Stimulated activated CD4-positive, alpha-beta T cell treated with anti-CD3 and anti-CD28 coated beads, Interleukin-12 subunit alpha, Interleukin-12 subunit beta, amount 100 ng/mL, for 4 hours (primary cell): ENCODE results near the gene CCDC71L.

Experiments used
- DNase-seq: peaks from one replicate; pipeline ENCODE4 v3.0.0-alpha.2; 2020

The CCDC71L gene

GRCh38 chr7:106623315-106623660 lies 37.7 kb downstream of the CCDC71L start:
- no peak for DNase-seq

GRCh38 chr7:106622654-106623314 lies 38.2 kb downstream of the CCDC71L start:
- DNase-seq = no peak

GRCh38 chr7:106621393-106622132 lies 39.4 kb downstream of the CCDC71L start:
- no peak for DNase-seq

GRCh38 chr7:106620676-106621075 lies 40.3 kb downstream of the CCDC71L start:
- DNase-seq = no peak

- no peak for DNase-seq
Measured at GRCh38 chr7:106620034-106620433, 40.9 kb downstream of the CCDC71L start.

- DNase-seq = no peak
Measured at GRCh38 chr7:106619213-106619612, 41.7 kb downstream of the CCDC71L start.

- DNase-seq = no peak
Measured at GRCh38 chr7:106618480-106618879, 42.5 kb downstream of the CCDC71L start.

DNA sequence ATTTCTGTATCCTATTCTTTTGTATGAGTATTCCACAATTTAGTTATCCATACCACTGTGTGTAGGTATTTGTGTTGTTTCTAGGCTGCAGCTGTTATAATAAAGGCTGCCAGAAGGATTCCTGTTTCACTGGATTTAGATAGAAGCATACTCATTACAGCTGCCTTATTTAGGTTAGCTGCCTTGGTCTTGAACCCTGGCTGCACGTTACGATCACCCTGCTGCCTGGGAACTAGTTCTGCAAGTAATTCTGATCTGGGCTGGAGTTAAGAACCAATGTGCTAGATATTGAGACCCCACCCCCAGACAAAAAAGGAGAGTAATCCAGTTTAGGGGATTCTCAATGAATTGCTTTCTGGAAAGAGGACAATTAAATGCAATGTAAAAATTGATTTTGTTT lies 43.1 kb downstream of the CCDC71L start:
- DNase-seq = no peak

DNA sequence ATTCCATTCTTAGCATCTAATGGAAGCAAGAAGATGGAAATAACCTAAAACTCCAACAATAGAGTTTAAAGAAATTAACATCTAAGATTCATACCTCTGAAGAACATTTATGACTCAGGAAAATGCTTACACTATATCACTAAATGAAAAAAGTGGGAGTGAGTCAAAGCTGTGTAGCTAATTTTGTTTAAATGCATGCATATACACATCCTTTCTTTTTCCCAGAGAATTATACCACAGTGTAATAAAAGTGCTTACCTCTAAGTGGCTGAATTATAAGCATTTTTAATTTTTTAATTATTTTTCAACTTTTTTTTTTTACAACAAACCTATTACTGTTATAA lies 44.3 kb downstream of the CCDC71L start:
- no peak for DNase-seq

- no peak for DNase-seq
Measured at GRCh38 chr7:106615808-106616707, 44.9 kb downstream of the CCDC71L start.

- DNase-seq = no peak
Measured at GRCh38 chr7:106614751-106615150, 46.2 kb downstream of the CCDC71L start.

DNA sequence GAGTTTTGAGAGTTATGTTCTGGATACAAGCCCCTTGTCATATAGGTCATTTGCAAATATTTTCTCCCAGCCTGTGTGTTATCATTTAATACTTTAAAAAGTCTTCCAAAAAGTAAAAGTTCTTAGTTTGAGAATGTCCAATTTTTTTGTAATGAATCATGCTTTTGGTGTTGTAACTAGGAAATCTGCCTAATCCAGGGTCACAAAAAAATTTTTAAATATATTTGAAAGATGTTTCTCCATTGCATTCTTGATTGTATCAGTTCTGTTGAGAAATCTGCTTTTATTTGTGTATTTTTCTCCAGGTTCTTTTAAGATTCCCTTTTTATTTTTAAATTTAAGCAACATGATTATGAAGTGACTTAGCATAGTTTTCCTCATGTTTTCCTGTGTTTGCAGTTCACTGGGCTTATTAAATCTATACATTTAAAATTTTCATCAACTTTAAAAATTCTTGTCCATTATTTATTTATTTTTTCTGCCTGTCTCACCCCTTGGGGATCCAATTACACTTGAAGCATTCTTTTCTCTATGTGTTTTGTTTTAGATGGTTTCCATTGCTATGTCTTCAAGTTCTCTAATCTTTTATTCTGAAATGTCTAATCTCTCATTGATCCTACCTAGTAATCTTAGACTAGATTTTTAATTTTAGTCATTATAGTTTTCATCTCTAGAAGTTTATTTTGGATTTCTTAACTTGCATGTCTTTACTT lies 47.0 kb downstream of the CCDC71L start:
- no peak for DNase-seq

DNA sequence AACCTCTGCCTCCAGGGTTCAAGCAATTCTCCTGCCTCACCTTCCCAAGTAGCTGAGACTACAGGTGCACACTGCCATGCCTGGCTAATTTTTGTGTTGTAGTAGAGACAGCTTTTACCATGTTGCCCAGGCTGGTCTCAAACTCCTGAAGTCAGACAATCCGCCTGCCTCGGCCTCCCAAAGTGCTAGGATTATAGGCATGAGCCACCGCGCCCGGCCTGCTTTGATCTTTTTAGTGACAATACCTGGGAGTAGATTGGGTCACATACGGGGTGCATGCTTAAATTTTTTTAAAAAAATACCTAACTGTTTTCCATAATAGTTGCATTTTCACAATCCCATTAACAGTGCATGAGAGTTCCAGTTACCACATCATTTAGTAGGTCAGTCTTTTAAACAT lies 47.7 kb downstream of the CCDC71L start:
- no peak for DNase-seq

GRCh38 chr7:106612432-106612831 lies 48.5 kb downstream of the CCDC71L start:
- DNase-seq = no peak

- DNase-seq = no peak
Measured at GRCh38 chr7:106611911-106612310, 49.0 kb downstream of the CCDC71L start.

DNA sequence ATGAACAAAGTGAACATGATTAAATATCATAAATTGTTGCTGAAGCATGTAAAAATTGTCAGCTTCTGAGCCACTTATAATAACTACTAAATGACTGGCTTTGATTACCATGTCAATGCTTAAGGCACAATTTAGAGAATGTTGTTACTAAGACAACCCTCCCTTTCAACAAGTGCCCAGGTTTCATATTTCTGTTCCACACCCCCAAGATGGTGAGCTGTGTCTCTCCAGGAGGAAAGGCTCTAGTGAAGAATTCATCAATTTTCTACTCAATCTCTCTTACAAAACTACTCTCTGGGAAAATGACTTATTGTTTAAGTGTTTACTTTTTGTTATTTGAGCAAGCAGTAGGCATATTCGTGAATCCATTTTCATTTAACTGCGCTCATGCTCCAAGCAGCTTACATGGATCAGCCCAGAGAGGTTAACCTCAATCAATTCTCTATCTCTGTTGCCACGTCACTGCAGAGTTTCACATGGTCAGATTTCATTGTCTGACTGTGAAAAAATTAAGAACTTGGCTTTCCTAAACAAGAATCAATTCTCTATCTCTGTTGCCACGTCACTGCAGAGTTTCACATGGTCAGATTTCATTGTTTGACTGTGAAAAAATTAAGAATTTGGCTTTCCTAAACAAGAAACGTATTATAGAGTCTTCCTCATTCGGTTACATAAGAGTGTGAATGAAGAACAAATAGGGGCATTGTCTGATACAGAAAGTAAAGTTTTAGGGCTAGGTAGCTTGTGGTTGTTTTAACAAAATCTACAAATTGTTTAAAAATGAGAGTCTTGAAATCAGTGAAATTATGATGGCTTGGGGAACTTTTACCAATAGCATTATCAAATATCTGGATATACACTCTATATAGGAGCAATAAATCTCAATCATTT lies 49.7 kb downstream of the CCDC71L start:
- DNase-seq = no peak

DNA sequence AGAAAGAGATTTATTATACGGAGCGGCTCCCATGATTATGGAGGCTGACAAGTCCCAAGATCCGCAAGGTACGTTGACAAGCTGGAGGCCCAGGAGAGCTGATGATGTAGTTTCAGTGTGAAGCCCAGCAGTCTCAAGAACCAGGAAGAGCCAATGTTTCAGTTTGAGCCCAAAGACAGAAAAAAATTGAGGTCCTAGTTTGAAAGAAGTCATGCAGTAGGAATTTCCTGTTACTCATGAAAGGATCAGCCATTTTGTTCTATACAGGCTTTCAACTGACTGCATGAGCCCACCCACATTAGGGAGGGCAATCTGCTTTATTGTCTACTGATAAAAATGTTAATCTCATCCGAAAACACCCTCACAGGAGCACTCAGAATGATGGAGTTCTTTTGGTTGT lies 51.5 kb downstream of the CCDC71L start:
- no peak for DNase-seq

- no peak for DNase-seq
Measured at GRCh38 chr7:106608661-106609060, 52.3 kb downstream of the CCDC71L start.
